Measurements from ENCODE around the gene GUK1. TPM values are rescaled to one million over a fixed set of nuclear protein-coding genes. Genes with fewer than 3 reads are reported as not detected.

The GUK1 gene
- total RNA-seq, 2 donors from 2014 or later = 252 to 422 TPM

DNA sequence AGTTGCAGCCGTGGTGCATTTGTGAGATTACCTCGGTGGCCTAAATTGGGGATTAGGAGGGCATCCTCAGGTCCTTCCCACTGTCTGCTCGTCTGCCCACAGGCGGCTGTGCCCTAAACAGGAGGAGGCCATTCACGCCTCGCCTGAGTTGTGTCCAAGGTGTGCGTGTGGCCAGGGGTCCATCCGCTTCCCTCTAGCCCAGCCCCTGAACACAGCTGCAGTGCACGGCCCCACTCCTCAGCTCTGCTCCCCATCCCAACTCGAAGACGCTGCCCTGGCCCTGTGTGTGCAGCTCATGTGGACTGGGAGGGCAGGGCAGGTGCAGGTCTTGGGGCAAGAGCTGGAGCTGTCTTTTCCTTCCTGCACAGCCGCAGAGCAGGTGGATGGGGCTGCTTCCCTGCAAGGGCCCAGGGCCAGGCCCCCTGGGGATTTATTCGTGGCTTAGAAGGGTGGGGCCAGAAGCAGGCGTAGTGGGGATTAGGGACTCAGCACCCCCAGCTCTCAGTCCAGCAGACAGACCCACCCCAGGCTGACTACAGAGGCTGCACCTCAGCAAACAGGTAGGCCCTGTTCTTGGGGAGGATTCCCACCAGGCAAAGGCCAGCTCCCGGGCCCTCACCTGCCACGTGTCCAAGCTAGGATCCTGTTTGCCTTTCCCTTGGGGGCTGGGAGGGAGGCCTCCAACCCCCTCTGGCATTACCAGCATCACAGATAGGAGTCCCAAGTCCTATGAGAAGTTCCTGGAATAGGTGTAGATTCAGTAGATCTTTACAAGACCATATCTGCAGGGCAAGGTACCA lies 4.3 kb downstream of the GUK1 start:
- H3K27ac ChIP-seq = no peak overlapping the region
- ATAC-seq (ENCODE audit: insufficient number of reproducible peaks, low FRiP score, low read depth) (no peak), DNase-seq (ENCODE audit: low spot score) (no peak)
- H3K9me3 ChIP-seq = no peaks in the 10 kb centered on the region
- H3K27me3 ChIP-seq (replicated peaks; ENCODE audit: insufficient read depth) = no peaks in the 10 kb centered on the region
- no peak overlapping the region for H3K4me3 ChIP-seq
- TF ChIP-seq, protein P1, sequence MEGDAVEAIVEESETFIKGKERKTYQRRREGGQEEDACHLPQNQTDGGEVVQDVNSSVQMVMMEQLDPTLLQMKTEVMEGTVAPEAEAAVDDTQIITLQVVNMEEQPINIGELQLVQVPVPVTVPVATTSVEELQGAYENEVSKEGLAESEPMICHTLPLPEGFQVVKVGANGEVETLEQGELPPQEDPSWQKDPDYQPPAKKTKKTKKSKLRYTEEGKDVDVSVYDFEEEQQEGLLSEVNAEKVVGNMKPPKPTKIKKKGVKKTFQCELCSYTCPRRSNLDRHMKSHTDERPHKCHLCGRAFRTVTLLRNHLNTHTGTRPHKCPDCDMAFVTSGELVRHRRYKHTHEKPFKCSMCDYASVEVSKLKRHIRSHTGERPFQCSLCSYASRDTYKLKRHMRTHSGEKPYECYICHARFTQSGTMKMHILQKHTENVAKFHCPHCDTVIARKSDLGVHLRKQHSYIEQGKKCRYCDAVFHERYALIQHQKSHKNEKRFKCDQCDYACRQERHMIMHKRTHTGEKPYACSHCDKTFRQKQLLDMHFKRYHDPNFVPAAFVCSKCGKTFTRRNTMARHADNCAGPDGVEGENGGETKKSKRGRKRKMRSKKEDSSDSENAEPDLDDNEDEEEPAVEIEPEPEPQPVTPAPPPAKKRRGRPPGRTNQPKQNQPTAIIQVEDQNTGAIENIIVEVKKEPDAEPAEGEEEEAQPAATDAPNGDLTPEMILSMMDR (IDR thresholded peaks at IDR 0.05) = no peak
- peaks cover 42 to 50% of the 10 kb centered on the region in 2 donors for H3K4me1 ChIP-seq (ENCODE audit: control insufficient read depth in 1 of 2, low read depth in 2 of 2)
- H3K36me3 ChIP-seq = peaks cover 13% of the 10 kb centered on the region

DNA sequence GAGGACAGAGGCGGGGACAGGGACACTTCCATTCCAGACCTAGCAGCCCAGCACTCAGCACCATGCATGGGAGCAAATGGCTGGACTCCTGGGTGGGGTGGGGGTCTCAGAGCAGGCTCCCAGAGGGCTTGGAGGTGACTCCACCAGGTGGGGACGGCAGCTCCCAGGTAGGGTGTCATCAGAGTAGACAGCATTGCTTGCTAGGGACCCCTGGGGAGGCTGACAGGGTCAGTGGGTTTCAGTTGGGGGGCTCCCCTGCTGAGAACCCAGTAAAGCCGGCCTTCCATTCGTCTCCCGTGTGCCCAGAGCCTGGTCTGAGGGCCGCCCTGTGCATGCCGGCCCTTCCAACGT lies 4.9 kb downstream of the GUK1 start:
- H3K4me1 ChIP-seq (ENCODE audit: control insufficient read depth in 1 of 2, low read depth in 2 of 2) = peaks cover 48 to 56% of the 10 kb centered on the region in 2 donors
- DNase-seq (ENCODE audit: low spot score) (no peak), ATAC-seq (ENCODE audit: insufficient number of reproducible peaks, low FRiP score, low read depth) (no peak)
- H3K36me3 ChIP-seq = peaks cover 13% of the 10 kb centered on the region
- no peak overlapping the region for H3K27ac ChIP-seq
- H3K27me3 ChIP-seq (replicated peaks; ENCODE audit: insufficient read depth) = no peaks in the 10 kb centered on the region
- TF ChIP-seq, protein P1 (IDR thresholded peaks at IDR 0.05) = no peak
- H3K9me3 ChIP-seq = no peaks in the 10 kb centered on the region
- no peak overlapping the region for H3K4me3 ChIP-seq

DNA sequence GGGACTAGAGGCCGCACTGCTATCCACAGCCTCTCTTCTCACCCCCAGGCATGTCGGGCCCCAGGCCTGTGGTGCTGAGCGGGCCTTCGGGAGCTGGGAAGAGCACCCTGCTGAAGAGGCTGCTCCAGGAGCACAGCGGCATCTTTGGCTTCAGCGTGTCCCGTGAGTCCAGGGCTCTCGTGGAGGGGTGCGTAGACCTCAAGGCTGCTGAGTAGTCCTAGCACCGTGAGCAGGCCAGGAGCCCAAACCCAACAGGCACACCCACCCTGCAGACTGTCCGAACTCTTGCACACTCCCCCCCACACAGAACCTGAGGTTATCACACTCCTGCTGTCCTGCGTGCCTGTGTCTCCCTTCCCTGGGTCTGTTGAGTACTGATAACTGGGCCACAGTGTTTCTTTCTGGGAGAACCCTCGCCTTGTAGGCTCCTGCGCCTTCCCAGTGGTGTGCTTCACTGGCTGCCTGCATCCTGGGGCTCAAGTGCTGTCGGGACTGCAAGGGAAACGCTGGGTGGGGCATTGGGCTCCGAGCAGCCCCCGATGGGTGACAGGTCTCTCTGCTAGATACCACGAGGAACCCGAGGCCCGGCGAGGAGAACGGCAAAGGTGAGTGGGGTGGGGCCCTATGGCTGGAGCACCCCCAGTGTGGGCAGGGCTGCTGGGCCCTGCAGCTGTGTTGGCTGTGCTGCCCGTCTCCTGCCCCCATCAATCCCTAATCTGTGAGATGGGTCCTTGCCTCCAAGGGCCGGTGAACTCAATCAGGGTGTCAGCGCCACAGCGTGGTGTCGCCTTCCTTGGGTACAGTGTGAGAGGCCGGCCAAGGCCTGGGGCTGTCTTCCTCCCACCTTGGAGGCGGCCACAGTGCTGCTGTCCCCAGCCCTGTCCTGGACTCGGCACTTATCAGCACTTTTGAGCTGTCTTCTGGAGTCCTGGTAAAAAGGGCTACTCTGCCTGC lies 5.7 kb downstream of the GUK1 start:
- Histone ChIP-seq H3K4me1 (ENCODE audit: control insufficient read depth in 1 of 2, low read depth in 2 of 2) (peaks cover 55 to 62% of the 10 kb centered on the region in 2 donors), H3K9me3 (no peaks in the 10 kb centered on the region), H3K27ac (no peak overlapping the region), H3K4me3 (no peak overlapping the region), H3K36me3 (peaks cover 13% of the 10 kb centered on the region), H3K27me3 (replicated peaks; ENCODE audit: insufficient read depth) (no peaks in the 10 kb centered on the region)
- ATAC-seq (ENCODE audit: insufficient number of reproducible peaks, low FRiP score, low read depth) (no peak), DNase-seq (ENCODE audit: low spot score) (no peak)
- TF ChIP-seq, protein P1 (IDR thresholded peaks at IDR 0.05) = no peak

DNA sequence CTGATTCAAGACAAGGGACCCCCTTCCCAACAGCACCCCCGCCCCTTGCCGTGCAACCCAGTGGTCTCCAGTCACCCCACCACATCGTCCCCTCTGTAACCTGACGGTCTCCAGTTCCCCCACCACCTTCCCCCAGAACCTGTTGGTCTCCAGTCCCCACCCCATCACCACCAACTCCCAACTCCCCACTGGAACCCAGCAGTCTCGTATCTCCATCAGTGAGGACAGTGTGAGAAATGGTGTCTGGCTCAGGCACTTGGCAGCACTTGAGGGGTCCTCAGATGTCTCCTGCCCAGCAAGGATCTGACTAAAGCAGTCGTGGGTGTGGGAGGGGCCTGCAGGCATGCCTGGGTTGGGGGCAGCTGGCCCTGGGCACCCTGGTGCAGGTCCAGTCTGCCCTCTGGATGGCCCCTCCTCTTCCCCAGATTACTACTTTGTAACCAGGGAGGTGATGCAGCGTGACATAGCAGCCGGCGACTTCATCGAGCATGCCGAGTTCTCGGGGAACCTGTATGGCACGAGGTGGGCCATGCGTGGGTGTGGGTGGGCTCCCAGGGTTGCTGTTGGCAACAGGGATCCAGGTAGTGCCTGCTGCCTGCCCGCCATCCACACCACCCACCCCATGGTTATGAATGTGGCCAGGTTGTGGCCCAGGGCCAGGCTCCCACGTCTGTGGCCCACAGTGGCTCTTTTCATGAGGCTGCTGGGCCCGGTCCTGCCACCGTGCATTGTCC lies 6.5 kb downstream of the GUK1 start:
- peaks cover 13% of the 10 kb centered on the region for H3K36me3 ChIP-seq
- no peaks in the 10 kb centered on the region for H3K27me3 ChIP-seq (replicated peaks; ENCODE audit: insufficient read depth)
- peaks cover 57 to 62% of the 10 kb centered on the region in 2 donors for H3K4me1 ChIP-seq (ENCODE audit: control insufficient read depth in 1 of 2, low read depth in 2 of 2)
- TF ChIP-seq, protein P1 (IDR thresholded peaks at IDR 0.05) = no peak
- DNase-seq (ENCODE audit: low spot score) = no peak
- ATAC-seq (ENCODE audit: insufficient number of reproducible peaks, low FRiP score, low read depth) = no peak
- H3K9me3 ChIP-seq = no peaks in the 10 kb centered on the region
- H3K4me3 ChIP-seq = no peak overlapping the region
- H3K27ac ChIP-seq = no peak overlapping the region

Data from thoracic aorta (tissue), 2 donors.